ES-I3 (cell line): Measurements from ENCODE around the gene COL4A4.

Experiments used
- H3K36me3 ChIP-seq: 2 replicates; pipeline ENCODE4 v1.6.1; 2013; ENCODE audit warnings: mild to moderate bottlenecking, low read length, control low read depth, moderate library complexity; ENCODE audit not compliant: insufficient read depth
- H3K4me1 ChIP-seq: 2 replicates; pipeline ENCODE4 v1.6.1; 2013; ENCODE audit warnings: mild to moderate bottlenecking, control low read depth, low read length; ENCODE audit not compliant: insufficient read depth
- H3K9ac ChIP-seq: 2 replicates; pipeline ENCODE4 v1.6.1; 2013; ENCODE audit warnings: low read depth, mild to moderate bottlenecking, low read length, moderate library complexity
- H3K9me3 ChIP-seq: 2 replicates; pipeline ENCODE4 v1.6.1; 2013; ENCODE audit warnings: mild to moderate bottlenecking, low read length, moderate library complexity; ENCODE audit not compliant: control insufficient read depth, insufficient read depth

The COL4A4 gene

DNA sequence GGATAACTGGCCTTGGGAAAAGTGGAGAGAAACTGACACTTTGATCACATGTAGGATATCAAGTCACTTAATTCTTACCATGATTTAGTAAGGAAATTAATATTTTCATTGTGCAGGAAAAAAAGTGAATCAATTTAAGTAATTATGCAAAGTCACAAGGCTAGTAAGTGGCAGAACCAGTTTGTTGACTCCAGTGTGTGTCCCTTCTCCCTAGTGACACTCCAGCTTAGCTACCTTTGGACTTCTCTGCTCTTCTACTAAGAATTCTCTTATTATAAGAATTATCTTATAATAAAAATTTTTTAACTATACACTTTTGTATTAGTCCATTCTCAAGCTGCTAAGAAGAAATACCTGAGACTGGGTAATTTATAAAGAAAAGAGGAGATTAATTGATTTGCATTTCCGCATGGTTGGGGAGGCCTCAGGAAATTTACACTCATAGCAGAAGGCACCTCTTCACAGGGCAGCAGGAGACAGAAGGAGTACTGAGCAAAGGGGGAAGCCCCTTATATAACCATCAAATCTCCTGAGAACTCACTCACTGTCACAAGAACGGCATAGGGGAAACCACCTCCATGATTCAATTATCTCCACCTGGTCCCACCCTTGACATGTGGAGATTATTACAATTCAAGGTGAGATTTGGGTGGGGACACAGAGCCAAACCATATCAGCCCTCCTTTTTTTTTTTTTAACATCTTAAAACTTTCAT lies 13.6 kb downstream of the COL4A4 start:
- no peak overlapping the region for H3K9ac ChIP-seq
- no peaks in the 10 kb centered on the region for H3K36me3 ChIP-seq
- H3K4me1 ChIP-seq = no peaks in the 10 kb centered on the region; the same call in 1 of the 2 replicates
- no peaks in the 10 kb centered on the region for H3K9me3 ChIP-seq

DNA sequence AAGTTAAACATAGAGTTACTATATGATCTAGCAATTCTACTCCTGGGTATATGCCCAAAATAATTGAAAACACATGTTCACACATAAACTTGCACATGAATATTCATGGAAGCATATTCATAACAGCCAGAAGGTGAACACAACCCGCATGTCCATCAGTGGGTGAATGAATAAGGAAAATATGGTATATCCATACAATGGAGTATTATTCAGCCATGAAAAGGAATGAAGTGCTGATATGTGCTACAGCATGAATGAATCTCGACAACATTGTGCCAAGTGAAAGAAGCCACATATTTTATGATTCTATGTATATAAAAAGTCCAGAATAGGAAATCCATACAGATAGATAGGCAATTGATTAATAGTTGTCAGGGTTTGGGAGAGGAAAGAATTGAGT lies 15.9 kb downstream of the COL4A4 start:
- H3K4me1 ChIP-seq = no peaks in the 10 kb centered on the region; the same call in 1 of the 2 replicates
- no peaks in the 10 kb centered on the region for H3K36me3 ChIP-seq
- no peaks in the 10 kb centered on the region for H3K9me3 ChIP-seq
- no peak overlapping the region for H3K9ac ChIP-seq

DNA sequence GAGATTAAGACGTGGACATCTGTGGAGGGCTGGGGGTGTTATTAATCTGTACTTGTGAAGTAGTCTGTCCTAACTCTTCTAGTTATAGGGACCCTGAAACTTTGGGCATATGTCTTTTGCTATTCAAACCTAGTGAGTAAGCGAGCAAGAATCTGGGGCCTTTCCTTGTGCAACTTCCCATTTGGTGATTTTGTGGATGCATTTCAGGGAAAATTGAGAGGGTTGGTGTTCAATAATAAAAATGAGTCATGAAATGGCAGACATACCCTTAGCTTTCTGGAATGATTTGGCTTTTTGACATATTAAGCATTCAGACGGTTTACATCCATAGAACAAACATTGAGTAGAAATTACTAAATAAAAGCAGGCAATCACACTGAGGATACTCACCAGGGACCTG lies 17.0 kb downstream of the COL4A4 start:
- Histone ChIP-seq H3K9me3 (no peaks in the 10 kb centered on the region), H3K9ac (no peak overlapping the region), H3K4me1 (no peaks in the 10 kb centered on the region), H3K36me3 (no peaks in the 10 kb centered on the region)

DNA sequence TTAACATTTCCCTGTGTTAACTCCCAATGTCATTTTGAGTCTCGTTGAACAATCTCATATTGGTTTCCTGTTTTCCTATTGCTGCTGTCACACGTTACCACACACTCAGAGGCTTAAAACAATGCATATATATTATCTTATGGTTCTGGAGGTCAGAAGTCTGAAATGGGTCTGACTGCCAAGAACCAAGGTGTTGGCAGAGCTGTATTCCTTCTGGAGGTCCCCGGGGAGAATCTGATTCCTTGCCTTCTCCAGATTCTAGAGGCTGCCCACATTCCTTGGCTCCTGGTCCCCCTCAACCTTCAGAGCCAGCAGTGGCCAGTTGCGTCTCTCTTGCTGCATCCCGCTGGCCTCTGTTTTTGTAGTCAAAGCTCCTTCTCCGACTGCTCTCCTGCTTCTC lies 17.5 kb downstream of the COL4A4 start:
- no peaks in the 10 kb centered on the region for H3K36me3 ChIP-seq
- no peaks in the 10 kb centered on the region for H3K4me1 ChIP-seq
- H3K9ac ChIP-seq = no peak overlapping the region
- no peaks in the 10 kb centered on the region for H3K9me3 ChIP-seq

DNA sequence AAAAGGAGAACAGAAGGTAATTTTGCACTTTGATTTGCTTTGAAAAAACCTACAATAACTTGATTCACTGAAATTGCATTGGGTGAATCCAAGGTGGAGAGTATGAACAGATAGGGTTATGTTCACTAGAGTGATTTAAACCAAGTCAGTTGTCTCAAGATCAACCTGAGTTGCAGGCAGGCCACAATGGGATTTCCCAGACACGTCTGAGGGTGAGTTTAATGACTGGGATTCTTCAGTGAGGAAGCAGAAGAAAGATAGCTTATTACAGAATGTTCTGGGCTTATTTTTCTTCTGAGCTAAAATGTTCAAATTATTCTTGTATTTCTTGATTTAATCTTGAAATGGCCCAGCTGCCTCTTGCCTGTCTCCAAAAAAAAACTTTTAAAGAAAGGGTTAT lies 20.1 kb downstream of the COL4A4 start:
- H3K4me1 ChIP-seq = no peaks in the 10 kb centered on the region
- H3K9ac ChIP-seq = no peak overlapping the region
- H3K36me3 ChIP-seq = no peaks in the 10 kb centered on the region
- H3K9me3 ChIP-seq = no peaks in the 10 kb centered on the region

DNA sequence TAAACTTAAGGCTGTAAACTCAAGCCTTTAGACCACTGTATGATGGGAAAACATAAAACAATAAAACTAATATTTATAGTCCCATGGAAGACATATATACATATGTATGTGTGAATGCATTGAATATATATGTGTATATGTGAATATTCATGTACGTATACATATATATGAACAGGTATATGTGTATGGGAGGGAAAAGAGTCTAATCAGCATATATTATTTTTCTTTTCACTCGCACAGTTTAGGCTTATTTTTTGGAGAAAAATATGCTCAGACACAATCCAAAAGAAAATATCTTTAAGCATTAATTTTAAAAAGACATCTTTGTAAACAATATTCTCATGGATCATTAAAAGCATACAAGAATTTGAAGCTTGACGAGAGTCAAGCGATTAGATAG lies 22.7 kb downstream of the COL4A4 start:
- Histone ChIP-seq H3K4me1 (no peaks in the 10 kb centered on the region), H3K9me3 (no peaks in the 10 kb centered on the region)

DNA sequence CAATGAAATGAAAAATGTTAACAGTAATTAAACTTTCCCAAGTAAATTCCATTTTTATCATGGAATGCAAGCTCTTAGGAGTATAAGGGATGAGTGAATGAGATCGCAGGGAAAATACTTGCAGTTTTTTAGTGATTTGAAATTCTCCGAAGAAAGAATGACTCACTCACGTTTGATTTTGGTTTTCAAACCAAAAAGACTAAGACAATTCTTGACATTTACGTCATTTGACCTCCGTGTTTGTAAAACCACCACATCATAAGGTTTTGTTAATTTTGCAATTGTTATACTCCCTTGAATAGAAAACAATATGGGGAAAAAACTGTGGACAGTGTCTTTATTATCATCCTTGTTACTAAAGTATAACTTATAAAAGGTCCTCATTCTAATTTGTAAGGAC lies 29.4 kb downstream of the COL4A4 start:
- Histone ChIP-seq H3K36me3 (no peaks in the 10 kb centered on the region), H3K9me3 (no peaks in the 10 kb centered on the region), H3K4me1 (peaks cover 4% of the 10 kb centered on the region; the same call in 1 of the 2 replicates), H3K9ac (no peak overlapping the region)

More for the DNA sequence above, 22.7 kb downstream of the COL4A4 start:
- no peak overlapping the region for H3K9ac ChIP-seq
- no peaks in the 10 kb centered on the region for H3K36me3 ChIP-seq

DNA sequence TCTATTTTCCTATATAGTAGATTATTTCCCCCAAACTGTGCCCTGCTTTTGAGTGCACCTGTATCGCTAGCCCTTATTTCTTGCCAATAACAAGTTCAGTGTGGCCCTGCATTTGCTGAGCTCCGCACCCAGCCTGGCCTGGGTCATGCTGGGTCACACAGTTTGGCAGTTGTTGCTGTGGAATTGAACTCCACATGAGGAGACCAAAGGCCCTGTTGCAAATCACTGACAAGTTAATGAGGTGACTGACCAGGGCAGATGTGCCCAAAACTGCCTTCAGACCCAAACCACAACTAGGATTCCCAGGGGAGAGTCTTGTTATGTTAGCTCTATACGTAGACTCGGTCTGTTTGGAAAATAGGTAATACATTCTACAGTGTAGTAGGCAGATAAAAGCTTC lies 31.0 kb downstream of the COL4A4 start:
- Histone ChIP-seq H3K36me3 (no peaks in the 10 kb centered on the region), H3K4me1 (peaks cover 4% of the 10 kb centered on the region; the same call in 1 of the 2 replicates), H3K9ac (no peak overlapping the region), H3K9me3 (no peaks in the 10 kb centered on the region)

DNA sequence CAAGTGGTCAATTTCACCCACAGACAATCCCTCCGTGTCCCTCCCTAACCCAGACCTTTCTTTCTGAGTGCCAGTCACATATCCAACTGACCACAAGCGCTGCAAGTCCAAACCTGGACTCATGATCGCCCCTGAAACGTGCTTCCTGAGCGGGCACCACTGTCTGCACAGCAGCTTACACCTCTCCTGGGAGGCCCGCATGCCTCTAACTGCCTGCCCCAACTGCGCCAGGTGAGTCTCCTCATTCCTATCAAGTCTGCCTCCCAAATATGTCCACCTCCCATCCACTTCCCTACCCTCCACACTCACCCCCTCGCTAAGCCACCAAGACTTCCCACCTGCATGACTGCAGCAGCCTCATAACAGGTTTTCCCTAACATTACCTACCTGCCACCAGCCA lies 33.4 kb downstream of the COL4A4 start:
- no peak overlapping the region for H3K9ac ChIP-seq
- no peaks in the 10 kb centered on the region for H3K9me3 ChIP-seq
- H3K36me3 ChIP-seq = no peaks in the 10 kb centered on the region
- H3K4me1 ChIP-seq = peaks cover 4% of the 10 kb centered on the region

DNA sequence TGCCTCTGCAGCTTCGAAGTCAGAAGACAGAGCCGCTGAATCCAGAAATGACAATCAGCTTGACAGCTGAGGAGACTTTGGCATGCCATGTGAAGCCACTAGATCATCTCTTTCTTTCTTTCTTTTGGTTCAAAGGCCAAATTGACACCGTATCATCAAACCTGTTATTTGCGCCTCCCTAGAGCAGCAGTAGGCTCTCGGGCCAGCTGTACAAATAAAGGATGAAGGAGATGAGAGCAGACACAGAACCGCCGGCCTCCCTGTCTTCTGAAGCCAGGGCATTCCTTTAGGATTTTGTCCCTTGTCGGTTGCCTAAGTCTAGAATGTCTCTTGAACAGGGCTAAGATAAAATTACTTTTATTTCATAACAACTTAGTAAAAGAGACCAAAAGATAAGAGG lies 36.8 kb downstream of the COL4A4 start:
- no peaks in the 10 kb centered on the region for H3K9me3 ChIP-seq
- no peaks in the 10 kb centered on the region for H3K36me3 ChIP-seq
- H3K4me1 ChIP-seq = no peaks in the 10 kb centered on the region; the same call in none of the 2 replicates
- H3K9ac ChIP-seq = no peak overlapping the region

DNA sequence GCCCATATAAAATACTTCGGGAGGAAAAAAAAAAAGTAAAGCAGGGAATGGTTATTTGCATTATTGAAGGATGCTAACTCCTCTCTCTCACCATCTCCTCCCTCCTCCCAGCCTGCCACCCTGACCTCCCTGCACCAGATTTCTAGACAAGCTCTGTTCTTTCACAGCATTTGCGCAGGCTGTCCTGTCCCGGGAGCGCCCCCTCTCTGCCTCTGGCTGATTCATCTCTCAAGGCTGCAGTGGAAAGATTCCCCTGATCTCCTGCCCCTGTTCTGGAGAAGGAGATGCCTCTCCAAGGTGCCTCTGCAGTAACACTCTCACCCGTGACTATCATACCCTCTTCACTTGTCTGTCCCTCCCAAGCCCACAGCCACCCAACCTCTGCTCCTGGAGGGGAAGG lies 38.5 kb downstream of the COL4A4 start:
- H3K9me3 ChIP-seq = no peaks in the 10 kb centered on the region
- no peak overlapping the region for H3K9ac ChIP-seq
- no peaks in the 10 kb centered on the region; the same call in none of the 2 replicates for H3K4me1 ChIP-seq

DNA sequence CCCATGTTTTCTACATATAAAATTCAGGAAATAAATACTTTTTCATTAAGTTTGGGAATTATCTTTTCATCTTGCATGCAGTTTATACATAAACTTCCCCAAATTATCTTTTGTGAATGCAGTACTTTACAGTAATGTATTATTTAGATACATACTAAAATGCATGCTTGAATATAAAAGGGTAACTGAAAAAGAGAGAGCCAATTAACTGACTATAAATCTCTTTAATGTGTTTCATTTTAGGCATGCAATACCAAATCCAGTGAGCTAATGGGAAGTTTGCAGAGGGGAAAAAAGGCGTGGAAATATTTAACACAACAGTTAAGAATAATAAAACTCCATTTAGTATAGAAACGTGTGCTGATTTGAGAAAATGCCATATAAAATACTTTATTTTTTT lies 39.2 kb downstream of the COL4A4 start:
- no peaks in the 10 kb centered on the region; the same call in 1 of the 2 replicates for H3K4me1 ChIP-seq
- H3K36me3 ChIP-seq = no peaks in the 10 kb centered on the region
- H3K9ac ChIP-seq = no peak overlapping the region
- no peaks in the 10 kb centered on the region for H3K9me3 ChIP-seq

More for the DNA sequence above, 38.5 kb downstream of the COL4A4 start:
- H3K36me3 ChIP-seq = no peaks in the 10 kb centered on the region

DNA sequence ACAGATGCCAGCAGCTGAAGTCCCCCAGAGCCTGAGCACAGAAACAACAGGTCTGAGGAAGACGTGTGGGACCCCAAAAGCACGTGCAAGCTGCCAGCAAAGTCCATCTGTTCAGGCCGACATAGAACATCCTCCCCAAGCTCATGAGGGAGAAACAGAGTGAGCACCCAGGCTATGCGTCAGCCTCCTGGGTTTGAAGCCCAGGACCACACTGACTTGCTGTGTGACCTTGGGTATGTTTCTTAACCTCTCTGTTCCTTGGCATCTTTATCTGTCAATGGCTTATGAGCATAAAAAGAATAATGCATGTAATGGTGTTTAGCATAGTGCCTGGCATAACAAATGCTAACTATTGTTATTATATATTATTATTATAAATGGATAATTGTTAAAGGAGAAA lies 40.3 kb downstream of the COL4A4 start:
- no peaks in the 10 kb centered on the region for H3K36me3 ChIP-seq
- no peak overlapping the region for H3K9ac ChIP-seq
- no peaks in the 10 kb centered on the region for H3K9me3 ChIP-seq
- no peaks in the 10 kb centered on the region; the same call in 1 of the 2 replicates for H3K4me1 ChIP-seq

DNA sequence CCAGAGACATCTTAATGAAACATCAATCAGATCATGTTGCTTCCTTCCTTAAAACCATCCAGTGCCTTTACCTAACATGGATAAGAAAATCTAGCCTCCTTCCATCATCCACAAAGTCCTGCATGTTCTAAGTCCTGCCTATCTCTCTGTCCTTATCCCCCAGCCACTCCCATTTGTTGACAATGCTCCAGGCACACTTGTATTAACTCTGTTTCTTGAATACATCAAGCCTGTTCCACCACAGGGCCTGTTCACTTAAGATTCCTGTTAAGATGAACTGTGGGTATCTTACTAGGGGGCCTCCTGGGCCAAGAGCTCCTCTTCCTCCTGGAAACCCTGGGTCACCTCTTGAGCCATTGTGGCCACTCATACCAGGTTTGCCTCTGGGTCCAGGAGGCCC lies 45.7 kb downstream of the COL4A4 start:
- Histone ChIP-seq H3K36me3 (no peaks in the 10 kb centered on the region), H3K9me3 (no peaks in the 10 kb centered on the region), H3K9ac (no peak overlapping the region), H3K4me1 (no peaks in the 10 kb centered on the region)

DNA sequence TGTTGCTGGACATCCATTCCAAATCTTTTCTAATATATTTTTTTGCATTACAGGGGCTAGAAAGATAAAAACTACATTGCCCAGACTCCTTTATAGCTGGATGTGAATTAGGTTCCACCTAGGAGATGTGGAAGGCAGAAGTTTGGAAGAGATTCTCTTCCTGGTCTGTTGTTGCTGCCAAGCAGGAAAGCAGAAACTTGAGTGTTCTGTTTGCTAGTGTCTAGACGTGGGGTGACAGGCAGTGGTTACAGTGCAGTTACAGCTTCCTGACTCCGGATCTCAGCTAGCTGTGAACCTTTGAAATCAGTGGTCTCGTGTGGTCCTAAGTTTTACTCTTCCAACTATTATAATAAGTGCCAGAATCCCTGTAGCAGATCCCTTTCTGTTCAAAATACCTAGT lies 46.2 kb downstream of the COL4A4 start:
- Histone ChIP-seq H3K4me1 (no peaks in the 10 kb centered on the region), H3K9ac (no peak overlapping the region), H3K9me3 (no peaks in the 10 kb centered on the region), H3K36me3 (no peaks in the 10 kb centered on the region)
